ENCODE measurements around the gene IRAK2. TPM values are rescaled to one million over a fixed set of nuclear protein-coding genes. Genes with fewer than 3 reads are reported as not detected.

The IRAK2 gene
- total RNA-seq, 1 donor from 2014 or later = 1.4 TPM

GRCh38 chr3:10228248-10228950 lies 63.7 kb downstream of the IRAK2 start:
- no peak for TF ChIP-seq CTCF (conservative IDR thresholded peaks at IDR 0.05)
- H3K9me3 Mint-ChIP-seq = no peaks in the 10 kb centered on the region
- H3K36me3 Mint-ChIP-seq = peaks cover 4% of the 10 kb centered on the region
- DNase-seq (ENCODE audit: extremely low spot score, unreplicated experiment) = no peak
- H3K27ac Mint-ChIP-seq = no peak overlapping the region
- H3K4me3 Mint-ChIP-seq = no peak overlapping the region
- H3K27me3 Mint-ChIP-seq = no peaks in the 10 kb centered on the region
- H3K4me1 Mint-ChIP-seq (ENCODE audit: unreplicated experiment) = peaks cover 10% of the 10 kb centered on the region

DNA sequence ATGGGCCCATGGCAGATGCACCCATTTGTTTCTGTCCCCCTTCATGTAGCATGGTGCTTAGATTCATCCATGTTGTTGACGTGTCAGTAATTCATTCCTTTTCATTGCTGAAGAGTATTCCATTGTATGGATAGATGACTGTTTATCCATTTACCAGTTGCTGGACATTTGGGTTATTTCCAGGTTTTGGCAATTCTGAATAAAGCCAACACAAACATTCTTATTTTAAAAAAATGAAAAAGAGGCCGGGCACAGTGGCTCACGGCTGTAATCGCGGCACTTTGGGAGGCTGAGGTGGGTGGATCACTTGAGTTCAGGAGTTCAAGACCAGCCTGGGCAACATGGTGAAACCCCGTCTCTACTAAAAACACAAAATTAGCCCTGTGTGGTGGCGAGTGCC lies 64.9 kb downstream of the IRAK2 start:
- no peaks in the 10 kb centered on the region for H3K27me3 Mint-ChIP-seq
- no peak overlapping the region for H3K27ac Mint-ChIP-seq
- no peaks in the 10 kb centered on the region for H3K9me3 Mint-ChIP-seq
- H3K4me3 Mint-ChIP-seq = no peak overlapping the region
- TF ChIP-seq CTCF (conservative IDR thresholded peaks at IDR 0.05) = no peak
- peaks cover 3% of the 10 kb centered on the region for H3K36me3 Mint-ChIP-seq
- no peak for DNase-seq (ENCODE audit: extremely low spot score, unreplicated experiment)
- peaks cover 9% of the 10 kb centered on the region for H3K4me1 Mint-ChIP-seq (ENCODE audit: unreplicated experiment)

- Mint-ChIP-seq H3K4me3 (no peak overlapping the region), H3K4me1 (ENCODE audit: unreplicated experiment) (no peaks in the 10 kb centered on the region), H3K27me3 (no peaks in the 10 kb centered on the region), H3K9me3 (no peaks in the 10 kb centered on the region), H3K27ac (no peak overlapping the region), H3K36me3 (no peaks in the 10 kb centered on the region)
- no peak for DNase-seq (ENCODE audit: extremely low spot score, unreplicated experiment)
- TF ChIP-seq CTCF (conservative IDR thresholded peaks at IDR 0.05) = no peak
These were observed 67.4 kb downstream of the IRAK2 start for GRCh38 chr3:10232137-10232536.

- no peaks in the 10 kb centered on the region for H3K4me1 Mint-ChIP-seq (ENCODE audit: unreplicated experiment)
- H3K4me3 Mint-ChIP-seq = no peak overlapping the region
- no peak overlapping the region for H3K27ac Mint-ChIP-seq
- H3K27me3 Mint-ChIP-seq = no peaks in the 10 kb centered on the region
- no peak for TF ChIP-seq CTCF (conservative IDR thresholded peaks at IDR 0.05)
- no peak for DNase-seq (ENCODE audit: extremely low spot score, unreplicated experiment)
- H3K9me3 Mint-ChIP-seq = no peaks in the 10 kb centered on the region
- H3K36me3 Mint-ChIP-seq = no peaks in the 10 kb centered on the region
These were observed 69.3 kb downstream of the IRAK2 start for GRCh38 chr3:10233988-10234387.

- Mint-ChIP-seq H3K27me3 (no peaks in the 10 kb centered on the region), H3K36me3 (no peaks in the 10 kb centered on the region), H3K4me1 (ENCODE audit: unreplicated experiment) (no peaks in the 10 kb centered on the region), H3K4me3 (no peak overlapping the region), H3K9me3 (no peaks in the 10 kb centered on the region), H3K27ac (no peak overlapping the region)
- no peak for TF ChIP-seq CTCF (conservative IDR thresholded peaks at IDR 0.05)
- DNase-seq (ENCODE audit: extremely low spot score, unreplicated experiment) = no peak
These were observed 70.0 kb downstream of the IRAK2 start for GRCh38 chr3:10234526-10235230.
